Body of pancreas (tissue), 4 donors: ENCODE measurements around the gene THSD7B. TPM values are rescaled to one million over a fixed set of nuclear protein-coding genes. Genes with fewer than 3 reads are reported as not detected.
"Not testable (repeated sequence)": the region's sequence is repeated elsewhere in the genome, so short reads cannot be mapped to it uniquely, and the experiment has no call there.

Source experiments
- ATAC-seq: fragments of 150-250 bp; one replicate; pipeline ENCODE4 v1.9.1; 2016
- DNase-seq, 4 donors: peaks; one replicate each; pipeline ENCODE4 v3.0.0-alpha.2; 2019
- H3K27ac ChIP-seq, 4 donors: fragments of 200-600 bp; sonication (generic); 1 replicate in 3 of 4; 2 replicates in 1 of 4; pipeline versions ENCODE4 v1.5.1 to v1.6.1; 2016 to 2019; ENCODE audit warnings: mild to moderate bottlenecking in 1 of 4, mixed read lengths in 1 of 4, moderate library complexity in 1 of 4
- H3K27me3 ChIP-seq, 2 donors: fragments of 200-600 bp; sonication (generic); one replicate each; pipeline ENCODE4 v1.6.0; 2016; ENCODE audit warnings: mild to moderate bottlenecking in 1 of 2
- H3K36me3 ChIP-seq, 2 donors: fragments of 200-600 bp; sonication (generic); replicated peaks in 1 of 2; 2 replicates each; pipeline ENCODE4 v1.5.1; 2016; ENCODE audit warnings: low read depth in 2 of 2; ENCODE audit not compliant: insufficient read depth in 1 of 2
- H3K4me1 ChIP-seq: fragments of 200-600 bp; sonication (generic); one replicate; pipeline ENCODE4 v1.6.0; 2016
- H3K4me3 ChIP-seq, 2 donors: fragments of 200-600 bp; sonication (generic); 1 replicate in 1 of 2; 2 replicates in 1 of 2; pipeline ENCODE4 v1.5.1; 2016 to 2019
- H3K9me3 ChIP-seq, 3 donors: fragments of 200-600 bp; sonication (generic); 1 replicate in 2 of 3; 2 replicates in 1 of 3; pipeline ENCODE4 v1.5.1; 2016
- POLR2A ChIP-seq, 3 donors: fragments of 450-650 bp; IDR thresholded peaks; one replicate each; pipeline ENCODE4 v1.6.1; 2016; ENCODE audit warnings: antibody characterized with exemption in 3 of 3, mild to moderate bottlenecking in 2 of 3
- WGBS, 2 donors: methylation state at CpG; one replicate each; pipeline ENCODE4 v1.1.5; 2017; 5-methylcytosine and 5-hydroxymethylcytosine counted together
- intact Hi-C: fragments of 100-400 bp; cut with DNase I; formaldehyde crosslinking; loops from one replicate; pipeline ENCODE4 v1.15.1; 2023
- total RNA-seq, 2 donors: library from RNA; depleted of rRNA; stranded (reverse); fragments of >200 nt; gene quantifications; one replicate each; pipeline ENCODE4 v1.1.0, GENCODE V29; 2016
- TF ChIP-seq, protein P1 (sequence below), 7 experiments: fragments of 450-650 bp in 4 of 7; fragments of 200-600 bp in 3 of 7; sonication (generic) in 3 of 7; IDR thresholded peaks; one replicate each; pipeline ENCODE4 v1.5.1; 2016 to 2019; ENCODE audit warnings: antibody characterized with exemption in 7 of 7

THSD7B gene
- total RNA-seq, 2 donors from 2014 or later: 0.26 to 0.33 TPM

DNA sequence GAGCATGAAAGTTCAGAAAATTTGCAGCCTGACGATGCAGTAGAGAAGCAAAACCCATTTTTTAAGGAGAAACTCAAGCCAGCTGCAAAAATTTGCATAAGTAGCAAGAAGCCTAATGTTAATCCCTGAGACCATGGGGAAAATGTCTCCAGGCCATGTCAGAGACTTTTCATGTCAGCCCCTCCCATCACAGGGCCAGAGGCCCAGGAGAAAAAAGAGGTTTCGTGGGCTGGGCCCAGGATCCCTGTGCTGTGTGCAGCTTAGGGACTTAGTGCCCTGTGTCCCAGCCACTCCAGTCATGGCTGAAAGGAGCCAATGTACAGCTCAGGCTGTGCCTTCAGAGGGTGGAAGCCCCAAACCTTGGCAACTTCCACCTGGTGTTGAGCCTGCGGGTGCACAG is 533.0 kb downstream of the THSD7B start:
- no peak for TF ChIP-seq POLR2A (IDR thresholded peaks at IDR 0.05)
- TF ChIP-seq, protein P1, sequence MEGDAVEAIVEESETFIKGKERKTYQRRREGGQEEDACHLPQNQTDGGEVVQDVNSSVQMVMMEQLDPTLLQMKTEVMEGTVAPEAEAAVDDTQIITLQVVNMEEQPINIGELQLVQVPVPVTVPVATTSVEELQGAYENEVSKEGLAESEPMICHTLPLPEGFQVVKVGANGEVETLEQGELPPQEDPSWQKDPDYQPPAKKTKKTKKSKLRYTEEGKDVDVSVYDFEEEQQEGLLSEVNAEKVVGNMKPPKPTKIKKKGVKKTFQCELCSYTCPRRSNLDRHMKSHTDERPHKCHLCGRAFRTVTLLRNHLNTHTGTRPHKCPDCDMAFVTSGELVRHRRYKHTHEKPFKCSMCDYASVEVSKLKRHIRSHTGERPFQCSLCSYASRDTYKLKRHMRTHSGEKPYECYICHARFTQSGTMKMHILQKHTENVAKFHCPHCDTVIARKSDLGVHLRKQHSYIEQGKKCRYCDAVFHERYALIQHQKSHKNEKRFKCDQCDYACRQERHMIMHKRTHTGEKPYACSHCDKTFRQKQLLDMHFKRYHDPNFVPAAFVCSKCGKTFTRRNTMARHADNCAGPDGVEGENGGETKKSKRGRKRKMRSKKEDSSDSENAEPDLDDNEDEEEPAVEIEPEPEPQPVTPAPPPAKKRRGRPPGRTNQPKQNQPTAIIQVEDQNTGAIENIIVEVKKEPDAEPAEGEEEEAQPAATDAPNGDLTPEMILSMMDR (IDR thresholded peaks at IDR 0.05): no peak
- no peak overlapping the region for H3K4me3 ChIP-seq
- H3K27ac ChIP-seq: no peak overlapping the region
- H3K36me3 ChIP-seq: no peaks in the 10 kb centered on the region
- intact Hi-C loops: no loop called here
- no peaks in the 10 kb centered on the region for H3K27me3 ChIP-seq
- ATAC-seq: no peak
- WGBS, 2 donors: 51 to 67% methylated on average over 3 of the region's 3 CpGs
- no peaks in the 10 kb centered on the region for H3K9me3 ChIP-seq
- DNase-seq: no peak
- H3K4me1 ChIP-seq: no peaks in the 10 kb centered on the region

DNA sequence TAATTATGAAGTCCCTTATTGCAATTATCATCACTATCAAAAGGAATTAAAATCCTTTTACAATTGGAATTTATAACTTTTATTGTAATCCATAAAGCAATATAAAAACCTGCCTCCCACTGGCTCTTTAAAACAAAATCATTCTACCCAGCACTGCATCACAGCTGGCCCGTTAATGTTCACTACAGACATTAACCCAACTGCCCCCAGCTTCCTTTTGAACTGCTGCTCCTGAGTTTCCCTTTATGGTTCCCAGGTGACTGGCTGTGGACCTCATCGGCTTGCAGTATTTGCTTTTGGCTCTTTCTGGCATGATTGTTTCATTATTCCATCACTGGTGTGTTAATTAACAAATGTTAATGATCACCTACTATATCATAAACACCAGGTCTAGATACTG is 535.6 kb downstream of the THSD7B start:
- Histone ChIP-seq H3K4me1 (no peaks in the 10 kb centered on the region), H3K27me3 (no peaks in the 10 kb centered on the region), H3K9me3 (no peaks in the 10 kb centered on the region), H3K36me3 (no peaks in the 10 kb centered on the region), H3K27ac (no peak overlapping the region), H3K4me3 (no peak overlapping the region)
- no peak for TF ChIP-seq POLR2A (IDR thresholded peaks at IDR 0.05)
- TF ChIP-seq, protein P1 (IDR thresholded peaks at IDR 0.05): no peak
- ATAC-seq (no peak), DNase-seq (no peak)
- WGBS, 2 donors: 25 to 35% methylated on average over 2 of the region's 2 CpGs
- intact Hi-C loops: no loop called here

DNA sequence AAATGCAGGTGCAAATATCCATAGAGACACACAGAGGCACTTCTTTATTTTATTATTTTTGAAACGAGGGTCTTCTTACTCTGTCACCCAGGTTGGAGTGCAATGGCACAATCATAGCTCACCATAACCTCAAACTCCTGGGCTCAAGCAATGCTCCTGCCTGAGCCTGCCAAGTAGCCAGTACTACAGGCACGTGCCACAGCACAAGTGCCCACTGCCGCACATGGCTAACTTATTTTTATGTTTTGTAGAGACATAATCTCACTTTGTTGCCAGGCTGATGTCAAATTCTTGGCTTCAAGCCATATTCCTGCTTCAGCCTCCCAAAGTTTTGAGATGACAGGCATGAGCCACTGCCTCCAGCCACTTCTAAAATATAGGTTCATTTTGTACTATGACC is 537.6 kb downstream of the THSD7B start:
- no peak for ATAC-seq
- WGBS, 2 donors: 32 to 35% methylated on average over 3 of the region's 3 CpGs
- DNase-seq: no peak
- TF ChIP-seq POLR2A (IDR thresholded peaks at IDR 0.05): no peak
- TF ChIP-seq, protein P1 (IDR thresholded peaks at IDR 0.05): no peak
- intact Hi-C loops: no loop called here
- no peak overlapping the region for H3K27ac ChIP-seq
- H3K27me3 ChIP-seq: no peaks in the 10 kb centered on the region
- H3K4me1 ChIP-seq: no peaks in the 10 kb centered on the region
- no peaks in the 10 kb centered on the region for H3K36me3 ChIP-seq
- H3K4me3 ChIP-seq: no peak overlapping the region
- H3K9me3 ChIP-seq: no peaks in the 10 kb centered on the region

DNA sequence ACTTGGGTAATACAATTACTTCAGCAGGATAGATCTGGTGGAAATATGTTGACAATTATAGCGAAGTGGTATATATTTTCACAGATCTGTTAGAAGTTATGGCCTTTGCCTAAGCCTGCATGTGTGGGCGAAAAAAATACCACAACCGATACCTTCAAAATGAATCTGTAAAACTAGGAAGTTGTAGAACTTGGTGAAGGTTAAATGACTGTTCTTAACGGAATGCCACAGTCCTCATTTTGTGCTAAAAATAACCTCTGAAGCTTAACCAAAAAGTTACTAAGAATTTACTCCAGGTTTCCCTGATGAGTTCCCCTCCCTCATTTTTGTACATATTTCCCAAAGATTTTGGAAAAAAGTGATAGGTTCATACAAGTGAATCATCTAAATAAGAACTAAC is 550.7 kb downstream of the THSD7B start:
- Histone ChIP-seq H3K36me3 (no peaks in the 10 kb centered on the region), H3K4me1 (no peaks in the 10 kb centered on the region), H3K27ac (no peak overlapping the region), H3K27me3 (no peaks in the 10 kb centered on the region), H3K4me3 (no peak overlapping the region), H3K9me3 (no peaks in the 10 kb centered on the region)
- intact Hi-C loops: no loop called here
- DNase-seq (no peak), ATAC-seq (no peak)
- TF ChIP-seq, protein P1 (IDR thresholded peaks at IDR 0.05): no peak
- no peak for TF ChIP-seq POLR2A (IDR thresholded peaks at IDR 0.05)
- WGBS, 2 donors: 70 to 77% methylated on average over 4 of the region's 4 CpGs

DNA sequence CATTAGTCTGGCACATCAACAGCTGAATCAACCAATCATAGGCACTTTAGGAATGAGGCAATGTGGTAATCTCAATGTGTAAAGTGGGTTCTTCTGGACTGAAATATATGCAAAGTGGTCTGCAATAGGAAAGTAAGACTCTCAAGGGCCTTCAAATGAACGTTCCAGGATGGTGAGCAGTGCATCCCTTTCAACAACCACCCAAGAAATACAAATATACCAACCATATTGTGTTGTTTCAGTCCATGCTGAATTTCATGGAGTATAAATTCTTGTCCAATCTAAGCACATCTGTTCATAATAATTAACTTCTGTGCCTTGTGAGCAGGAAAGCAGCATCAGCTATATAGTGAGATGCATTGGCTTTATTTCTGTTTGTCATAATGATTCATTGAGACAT is 556.2 kb downstream of the THSD7B start:
- intact Hi-C loops: no loop called here
- WGBS, 2 donors: 19 to 29% methylated on average over 1 of the region's 1 CpG
- ATAC-seq (no peak), DNase-seq (no peak)
- TF ChIP-seq, protein P1 (IDR thresholded peaks at IDR 0.05): no peak
- no peak for TF ChIP-seq POLR2A (IDR thresholded peaks at IDR 0.05)
- H3K36me3 ChIP-seq: no peaks in the 10 kb centered on the region
- H3K27me3 ChIP-seq: no peaks in the 10 kb centered on the region
- no peak overlapping the region for H3K4me3 ChIP-seq
- no peaks in the 10 kb centered on the region for H3K9me3 ChIP-seq
- H3K4me1 ChIP-seq: no peaks in the 10 kb centered on the region
- no peak overlapping the region for H3K27ac ChIP-seq

DNA sequence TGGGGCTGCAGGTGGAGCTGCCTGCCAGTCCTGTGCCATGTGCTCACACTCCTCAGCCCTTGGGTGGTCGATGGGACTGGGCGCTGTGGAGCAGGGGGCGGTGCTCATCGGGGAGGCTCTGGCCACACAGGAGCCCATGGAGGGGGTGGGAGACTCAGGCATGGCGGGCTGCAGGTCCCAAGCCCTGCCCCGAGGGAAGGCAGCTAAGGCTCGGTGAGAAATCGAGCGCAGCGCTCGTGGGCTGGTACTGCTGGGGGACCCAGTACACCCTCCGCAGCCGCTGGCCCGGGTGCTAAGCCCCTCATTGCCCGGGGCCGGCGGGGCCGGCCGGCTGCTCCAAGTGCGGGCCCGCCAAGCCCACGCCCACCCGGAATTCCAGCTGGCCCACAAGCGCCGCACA is 566.2 kb downstream of the THSD7B start:
- H3K9me3 ChIP-seq, ATAC-seq, DNase-seq, H3K27me3 ChIP-seq, H3K4me3 ChIP-seq, H3K27ac ChIP-seq, intact Hi-C loops, H3K36me3 ChIP-seq, H3K4me1 ChIP-seq: not testable (repeated sequence)
- 83 to 93% methylated on average over 5 to 24 of the region's 25 CpGs for WGBS, 2 donors
